ENCODE data around the gene RPS27. TPM values are rescaled to one million over a fixed set of nuclear protein-coding genes. Genes with fewer than 3 reads are reported as not detected.

Gene RPS27
- total and polyA plus RNA-seq, 2 experiments from 2014 or later, result 1,371 to 3,355 TPM

DNA sequence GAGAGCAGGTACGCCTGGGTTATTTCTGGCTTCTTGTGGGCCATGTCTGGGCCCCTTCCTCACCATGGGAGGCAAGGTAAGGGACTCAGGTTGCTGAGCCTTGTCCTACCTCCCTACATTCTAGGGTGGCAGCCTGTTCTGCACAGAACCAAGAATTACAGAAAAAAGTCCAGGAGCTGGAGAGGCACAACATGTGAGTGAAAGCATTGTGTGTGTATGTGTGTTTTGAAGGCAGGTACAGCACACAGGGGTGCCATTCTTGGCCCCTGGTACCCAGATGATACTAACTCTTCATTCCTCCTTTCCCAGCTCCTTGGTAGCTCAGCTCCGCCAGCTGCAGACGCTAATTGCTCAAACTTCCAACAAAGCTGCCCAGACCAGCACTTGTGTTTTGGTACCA lies 17.5 kb upstream of the RPS27 start (continued):
- TF ChIP-seq, protein P1, sequence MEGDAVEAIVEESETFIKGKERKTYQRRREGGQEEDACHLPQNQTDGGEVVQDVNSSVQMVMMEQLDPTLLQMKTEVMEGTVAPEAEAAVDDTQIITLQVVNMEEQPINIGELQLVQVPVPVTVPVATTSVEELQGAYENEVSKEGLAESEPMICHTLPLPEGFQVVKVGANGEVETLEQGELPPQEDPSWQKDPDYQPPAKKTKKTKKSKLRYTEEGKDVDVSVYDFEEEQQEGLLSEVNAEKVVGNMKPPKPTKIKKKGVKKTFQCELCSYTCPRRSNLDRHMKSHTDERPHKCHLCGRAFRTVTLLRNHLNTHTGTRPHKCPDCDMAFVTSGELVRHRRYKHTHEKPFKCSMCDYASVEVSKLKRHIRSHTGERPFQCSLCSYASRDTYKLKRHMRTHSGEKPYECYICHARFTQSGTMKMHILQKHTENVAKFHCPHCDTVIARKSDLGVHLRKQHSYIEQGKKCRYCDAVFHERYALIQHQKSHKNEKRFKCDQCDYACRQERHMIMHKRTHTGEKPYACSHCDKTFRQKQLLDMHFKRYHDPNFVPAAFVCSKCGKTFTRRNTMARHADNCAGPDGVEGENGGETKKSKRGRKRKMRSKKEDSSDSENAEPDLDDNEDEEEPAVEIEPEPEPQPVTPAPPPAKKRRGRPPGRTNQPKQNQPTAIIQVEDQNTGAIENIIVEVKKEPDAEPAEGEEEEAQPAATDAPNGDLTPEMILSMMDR (conservative IDR thresholded peaks at IDR 0.05; ENCODE audit: low read depth in 2 of 2), result no peak
- TF ChIP-seq EZH2 (IDR thresholded peaks at IDR 0.05; ENCODE audit: low read depth, unreplicated experiment), result no peak
- no peak for TF ChIP-seq ZNF331 (CRISPR knock-in tag; IDR thresholded peaks at IDR 0.05; ENCODE audit: low read depth)
- TF ChIP-seq, protein P2, sequence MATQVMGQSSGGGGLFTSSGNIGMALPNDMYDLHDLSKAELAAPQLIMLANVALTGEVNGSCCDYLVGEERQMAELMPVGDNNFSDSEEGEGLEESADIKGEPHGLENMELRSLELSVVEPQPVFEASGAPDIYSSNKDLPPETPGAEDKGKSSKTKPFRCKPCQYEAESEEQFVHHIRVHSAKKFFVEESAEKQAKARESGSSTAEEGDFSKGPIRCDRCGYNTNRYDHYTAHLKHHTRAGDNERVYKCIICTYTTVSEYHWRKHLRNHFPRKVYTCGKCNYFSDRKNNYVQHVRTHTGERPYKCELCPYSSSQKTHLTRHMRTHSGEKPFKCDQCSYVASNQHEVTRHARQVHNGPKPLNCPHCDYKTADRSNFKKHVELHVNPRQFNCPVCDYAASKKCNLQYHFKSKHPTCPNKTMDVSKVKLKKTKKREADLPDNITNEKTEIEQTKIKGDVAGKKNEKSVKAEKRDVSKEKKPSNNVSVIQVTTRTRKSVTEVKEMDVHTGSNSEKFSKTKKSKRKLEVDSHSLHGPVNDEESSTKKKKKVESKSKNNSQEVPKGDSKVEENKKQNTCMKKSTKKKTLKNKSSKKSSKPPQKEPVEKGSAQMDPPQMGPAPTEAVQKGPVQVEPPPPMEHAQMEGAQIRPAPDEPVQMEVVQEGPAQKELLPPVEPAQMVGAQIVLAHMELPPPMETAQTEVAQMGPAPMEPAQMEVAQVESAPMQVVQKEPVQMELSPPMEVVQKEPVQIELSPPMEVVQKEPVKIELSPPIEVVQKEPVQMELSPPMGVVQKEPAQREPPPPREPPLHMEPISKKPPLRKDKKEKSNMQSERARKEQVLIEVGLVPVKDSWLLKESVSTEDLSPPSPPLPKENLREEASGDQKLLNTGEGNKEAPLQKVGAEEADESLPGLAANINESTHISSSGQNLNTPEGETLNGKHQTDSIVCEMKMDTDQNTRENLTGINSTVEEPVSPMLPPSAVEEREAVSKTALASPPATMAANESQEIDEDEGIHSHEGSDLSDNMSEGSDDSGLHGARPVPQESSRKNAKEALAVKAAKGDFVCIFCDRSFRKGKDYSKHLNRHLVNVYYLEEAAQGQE (IDR thresholded peaks at IDR 0.05; ENCODE audit: unreplicated experiment), result no peak
- no peak for TF ChIP-seq POLR2AphosphoS5 (IDR thresholded peaks at IDR 0.05; ENCODE audit: low read depth)
- TF ChIP-seq EZH2phosphoT487 (IDR thresholded peaks at IDR 0.05; ENCODE audit: unreplicated experiment), result no peak
- no peak for TF ChIP-seq JUNB (IDR thresholded peaks at IDR 0.05; ENCODE audit: unreplicated experiment)
- TF ChIP-seq STAT1 (IDR thresholded peaks at IDR 0.05; ENCODE audit: unreplicated experiment), result no peak
- TF ChIP-seq, protein P3, sequence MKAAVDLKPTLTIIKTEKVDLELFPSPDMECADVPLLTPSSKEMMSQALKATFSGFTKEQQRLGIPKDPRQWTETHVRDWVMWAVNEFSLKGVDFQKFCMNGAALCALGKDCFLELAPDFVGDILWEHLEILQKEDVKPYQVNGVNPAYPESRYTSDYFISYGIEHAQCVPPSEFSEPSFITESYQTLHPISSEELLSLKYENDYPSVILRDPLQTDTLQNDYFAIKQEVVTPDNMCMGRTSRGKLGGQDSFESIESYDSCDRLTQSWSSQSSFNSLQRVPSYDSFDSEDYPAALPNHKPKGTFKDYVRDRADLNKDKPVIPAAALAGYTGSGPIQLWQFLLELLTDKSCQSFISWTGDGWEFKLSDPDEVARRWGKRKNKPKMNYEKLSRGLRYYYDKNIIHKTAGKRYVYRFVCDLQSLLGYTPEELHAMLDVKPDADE (IDR thresholded peaks at IDR 0.05), result no peak
- no peak for TF ChIP-seq ZNF114 (CRISPR knock-in tag; IDR thresholded peaks at IDR 0.05)
- TF ChIP-seq NANOG (IDR thresholded peaks at IDR 0.05; ENCODE audit: borderline replicate concordance), result no peak

DNA sequence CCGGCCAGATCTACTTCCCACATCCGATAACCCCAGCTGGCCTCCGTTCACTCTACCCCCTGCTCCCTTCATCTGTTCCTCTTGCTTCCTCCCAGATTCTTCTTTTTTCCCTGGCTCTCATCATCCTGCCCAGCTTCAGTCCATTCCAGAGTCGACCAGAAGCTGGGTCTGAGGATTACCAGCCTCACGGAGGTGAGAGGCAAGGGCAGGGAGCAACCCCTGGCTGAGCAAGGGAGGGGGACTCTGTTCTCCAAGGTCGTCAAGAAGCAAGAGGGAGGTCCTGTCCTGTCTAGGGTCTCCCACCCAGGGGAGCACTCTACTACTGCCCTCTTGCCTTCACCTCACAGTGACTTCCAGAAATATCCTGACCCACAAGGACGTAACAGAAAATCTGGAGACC lies 17.0 kb upstream of the RPS27 start:
- H3K36me3 Mint-ChIP-seq (ENCODE audit: low read depth), result peaks cover 54% of the 10 kb centered on the region
- peaks cover 23% of the 10 kb centered on the region for H3K4me1 Mint-ChIP-seq
- H3K27ac Mint-ChIP-seq, result peak overlapping the region; percentile 47; the same call in 1 of the 2 replicates
- no peak overlapping the region; the same call in 2 of the 3 replicates for H3K4me3 Mint-ChIP-seq
- no peaks in the 10 kb centered on the region for H3K27me3 ChIP-seq (ENCODE audit: insufficient read depth)
- no peak overlapping the region for H3K27ac ChIP-seq (ENCODE audit: low read depth)
- H3K9me2 ChIP-seq (ENCODE audit: insufficient read depth), result no peaks in the 10 kb centered on the region
- no peaks in the 10 kb centered on the region; the same call in 1 of the 2 replicates for H4K20me1 ChIP-seq (replicated peaks; ENCODE audit: insufficient read depth)
- H2AFZ ChIP-seq, result no peak overlapping the region
- ATAC-seq (no peak), DNase-seq (ENCODE audit: low spot score) (no peak)
- H3K4me3 ChIP-seq, result no peak overlapping the region
- H3K9me3 Mint-ChIP-seq, result no peaks in the 10 kb centered on the region
- no peak overlapping the region for H3K4me2 ChIP-seq
- peaks cover 15% of the 10 kb centered on the region for H3K27me3 Mint-ChIP-seq (ENCODE audit: insufficient read depth, low read depth, poor library complexity)
- H3K79me2 ChIP-seq (replicated peaks; ENCODE audit: insufficient read depth), result peaks cover 23% of the 10 kb centered on the region
- H3F3A ChIP-seq (replicated peaks; ENCODE audit: low read depth), result peaks cover 26% of the 10 kb centered on the region
- peaks cover 20% of the 10 kb centered on the region; the same call in 1 of the 2 replicates for H3K36me3 ChIP-seq (ENCODE audit: insufficient read depth)
- H3K4me1 ChIP-seq (ENCODE audit: insufficient read depth), result peaks cover 4% of the 10 kb centered on the region; the same call in 1 of the 2 replicates
- TF ChIP-seq, protein P4, sequence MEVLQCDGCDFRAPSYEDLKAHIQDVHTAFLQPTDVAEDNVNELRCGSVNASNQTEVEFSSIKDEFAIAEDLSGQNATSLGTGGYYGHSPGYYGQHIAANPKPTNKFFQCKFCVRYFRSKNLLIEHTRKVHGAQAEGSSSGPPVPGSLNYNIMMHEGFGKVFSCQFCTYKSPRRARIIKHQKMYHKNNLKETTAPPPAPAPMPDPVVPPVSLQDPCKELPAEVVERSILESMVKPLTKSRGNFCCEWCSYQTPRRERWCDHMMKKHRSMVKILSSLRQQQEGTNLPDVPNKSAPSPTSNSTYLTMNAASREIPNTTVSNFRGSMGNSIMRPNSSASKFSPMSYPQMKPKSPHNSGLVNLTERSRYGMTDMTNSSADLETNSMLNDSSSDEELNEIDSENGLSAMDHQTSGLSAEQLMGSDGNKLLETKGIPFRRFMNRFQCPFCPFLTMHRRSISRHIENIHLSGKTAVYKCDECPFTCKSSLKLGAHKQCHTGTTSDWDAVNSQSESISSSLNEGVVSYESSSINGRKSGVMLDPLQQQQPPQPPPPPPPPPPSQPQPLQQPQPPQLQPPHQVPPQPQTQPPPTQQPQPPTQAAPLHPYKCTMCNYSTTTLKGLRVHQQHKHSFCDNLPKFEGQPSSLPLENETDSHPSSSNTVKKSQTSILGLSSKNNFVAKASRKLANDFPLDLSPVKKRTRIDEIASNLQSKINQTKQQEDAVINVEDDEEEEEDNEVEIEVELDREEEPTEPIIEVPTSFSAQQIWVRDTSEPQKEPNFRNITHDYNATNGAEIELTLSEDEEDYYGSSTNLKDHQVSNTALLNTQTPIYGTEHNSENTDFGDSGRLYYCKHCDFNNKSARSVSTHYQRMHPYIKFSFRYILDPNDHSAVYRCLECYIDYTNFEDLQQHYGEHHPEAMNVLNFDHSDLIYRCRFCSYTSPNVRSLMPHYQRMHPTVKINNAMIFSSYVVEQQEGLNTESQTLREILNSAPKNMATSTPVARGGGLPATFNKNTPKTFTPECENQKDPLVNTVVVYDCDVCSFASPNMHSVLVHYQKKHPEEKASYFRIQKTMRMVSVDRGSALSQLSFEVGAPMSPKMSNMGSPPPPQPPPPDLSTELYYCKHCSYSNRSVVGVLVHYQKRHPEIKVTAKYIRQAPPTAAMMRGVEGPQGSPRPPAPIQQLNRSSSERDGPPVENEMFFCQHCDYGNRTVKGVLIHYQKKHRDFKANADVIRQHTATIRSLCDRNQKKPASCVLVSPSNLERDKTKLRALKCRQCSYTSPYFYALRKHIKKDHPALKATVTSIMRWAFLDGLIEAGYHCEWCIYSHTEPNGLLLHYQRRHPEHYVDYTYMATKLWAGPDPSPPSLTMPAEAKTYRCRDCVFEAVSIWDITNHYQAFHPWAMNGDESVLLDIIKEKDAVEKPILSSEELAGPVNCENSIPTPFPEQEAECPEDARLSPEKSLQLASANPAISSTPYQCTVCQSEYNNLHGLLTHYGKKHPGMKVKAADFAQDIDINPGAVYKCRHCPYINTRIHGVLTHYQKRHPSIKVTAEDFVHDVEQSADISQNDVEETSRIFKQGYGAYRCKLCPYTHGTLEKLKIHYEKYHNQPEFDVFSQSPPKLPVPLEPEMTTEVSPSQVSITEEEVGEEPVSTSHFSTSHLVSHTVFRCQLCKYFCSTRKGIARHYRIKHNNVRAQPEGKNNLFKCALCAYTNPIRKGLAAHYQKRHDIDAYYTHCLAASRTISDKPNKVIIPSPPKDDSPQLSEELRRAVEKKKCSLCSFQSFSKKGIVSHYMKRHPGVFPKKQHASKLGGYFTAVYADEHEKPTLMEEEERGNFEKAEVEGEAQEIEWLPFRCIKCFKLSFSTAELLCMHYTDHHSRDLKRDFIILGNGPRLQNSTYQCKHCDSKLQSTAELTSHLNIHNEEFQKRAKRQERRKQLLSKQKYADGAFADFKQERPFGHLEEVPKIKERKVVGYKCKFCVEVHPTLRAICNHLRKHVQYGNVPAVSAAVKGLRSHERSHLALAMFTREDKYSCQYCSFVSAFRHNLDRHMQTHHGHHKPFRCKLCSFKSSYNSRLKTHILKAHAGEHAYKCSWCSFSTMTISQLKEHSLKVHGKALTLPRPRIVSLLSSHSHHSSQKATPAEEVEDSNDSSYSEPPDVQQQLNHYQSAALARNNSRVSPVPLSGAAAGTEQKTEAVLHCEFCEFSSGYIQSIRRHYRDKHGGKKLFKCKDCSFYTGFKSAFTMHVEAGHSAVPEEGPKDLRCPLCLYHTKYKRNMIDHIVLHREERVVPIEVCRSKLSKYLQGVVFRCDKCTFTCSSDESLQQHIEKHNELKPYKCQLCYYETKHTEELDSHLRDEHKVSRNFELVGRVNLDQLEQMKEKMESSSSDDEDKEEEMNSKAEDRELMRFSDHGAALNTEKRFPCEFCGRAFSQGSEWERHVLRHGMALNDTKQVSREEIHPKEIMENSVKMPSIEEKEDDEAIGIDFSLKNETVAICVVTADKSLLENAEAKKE (CRISPR knock-in tag; IDR thresholded peaks at IDR 0.05), result no peak
- TF ChIP-seq ZNF114 (CRISPR knock-in tag; IDR thresholded peaks at IDR 0.05) (no peak), JUNB (IDR thresholded peaks at IDR 0.05; ENCODE audit: unreplicated experiment) (no peak), STAT1 (IDR thresholded peaks at IDR 0.05; ENCODE audit: unreplicated experiment) (no peak), POLR2AphosphoS5 (IDR thresholded peaks at IDR 0.05; ENCODE audit: low read depth) (no peak; the same call in 1 of the 2 replicates), EZH2phosphoT487 (IDR thresholded peaks at IDR 0.05; ENCODE audit: unreplicated experiment) (no peak), CREB1 (CRISPR knock-in tag; IDR thresholded peaks at IDR 0.05; ENCODE audit: low read depth) (no peak)
